ENCODE results near the gene CYTH2. TPM values are rescaled to one million over a fixed set of nuclear protein-coding genes. Genes with fewer than 3 reads are reported as not detected.
A peak's percentile ranks its signal among the peaks of the same experiment; 100 is the strongest.

CYTH2 gene
- total and polyA plus RNA-seq, 9 of the 15 experiments (the other 6 are each of a cell fraction or from before 2014, with no cell fraction given), result 1.8 to 45.2 (median 23.8) TPM

DNA sequence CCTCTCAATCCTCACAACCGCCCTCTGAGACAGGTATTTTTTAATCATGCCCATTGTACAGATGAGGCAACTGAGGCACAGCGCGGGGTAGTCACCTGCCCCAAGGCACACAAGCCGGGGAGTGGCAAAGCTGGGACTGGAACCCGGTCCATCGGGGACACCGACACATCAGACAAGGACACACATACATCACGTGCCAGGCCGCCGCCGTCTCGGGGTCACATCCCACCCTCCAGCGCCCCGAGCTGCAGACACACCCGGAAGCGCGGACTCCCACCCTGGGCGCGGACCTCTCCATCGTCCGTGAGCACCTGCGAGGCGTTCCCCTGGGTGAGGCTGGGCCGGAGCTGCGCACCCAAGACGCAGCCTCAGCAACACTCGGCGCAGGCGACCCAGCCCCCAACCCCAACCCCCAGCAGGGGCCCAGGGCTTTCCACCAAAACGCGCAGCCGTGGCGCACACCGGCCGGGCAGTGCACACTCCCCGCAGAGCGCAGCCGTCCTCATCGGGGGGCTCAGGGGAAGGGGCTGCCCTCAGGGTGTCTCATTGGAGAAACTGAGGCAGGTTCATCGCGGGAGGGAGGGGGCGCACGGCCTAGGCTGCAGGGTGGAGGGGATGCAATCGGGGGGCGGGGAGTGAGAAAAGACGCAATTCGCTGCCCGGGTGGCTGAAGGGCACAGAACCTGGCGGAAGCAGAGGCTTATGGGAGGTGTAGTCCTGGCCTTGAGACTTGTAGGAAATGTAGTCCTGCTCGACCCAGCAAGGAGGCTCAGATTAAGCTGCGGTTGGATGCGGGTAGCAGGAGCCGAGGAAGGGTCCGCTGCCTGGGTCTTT, 44.3 kb downstream of the CYTH2 start (continued):
- TF ChIP-seq, protein P1, sequence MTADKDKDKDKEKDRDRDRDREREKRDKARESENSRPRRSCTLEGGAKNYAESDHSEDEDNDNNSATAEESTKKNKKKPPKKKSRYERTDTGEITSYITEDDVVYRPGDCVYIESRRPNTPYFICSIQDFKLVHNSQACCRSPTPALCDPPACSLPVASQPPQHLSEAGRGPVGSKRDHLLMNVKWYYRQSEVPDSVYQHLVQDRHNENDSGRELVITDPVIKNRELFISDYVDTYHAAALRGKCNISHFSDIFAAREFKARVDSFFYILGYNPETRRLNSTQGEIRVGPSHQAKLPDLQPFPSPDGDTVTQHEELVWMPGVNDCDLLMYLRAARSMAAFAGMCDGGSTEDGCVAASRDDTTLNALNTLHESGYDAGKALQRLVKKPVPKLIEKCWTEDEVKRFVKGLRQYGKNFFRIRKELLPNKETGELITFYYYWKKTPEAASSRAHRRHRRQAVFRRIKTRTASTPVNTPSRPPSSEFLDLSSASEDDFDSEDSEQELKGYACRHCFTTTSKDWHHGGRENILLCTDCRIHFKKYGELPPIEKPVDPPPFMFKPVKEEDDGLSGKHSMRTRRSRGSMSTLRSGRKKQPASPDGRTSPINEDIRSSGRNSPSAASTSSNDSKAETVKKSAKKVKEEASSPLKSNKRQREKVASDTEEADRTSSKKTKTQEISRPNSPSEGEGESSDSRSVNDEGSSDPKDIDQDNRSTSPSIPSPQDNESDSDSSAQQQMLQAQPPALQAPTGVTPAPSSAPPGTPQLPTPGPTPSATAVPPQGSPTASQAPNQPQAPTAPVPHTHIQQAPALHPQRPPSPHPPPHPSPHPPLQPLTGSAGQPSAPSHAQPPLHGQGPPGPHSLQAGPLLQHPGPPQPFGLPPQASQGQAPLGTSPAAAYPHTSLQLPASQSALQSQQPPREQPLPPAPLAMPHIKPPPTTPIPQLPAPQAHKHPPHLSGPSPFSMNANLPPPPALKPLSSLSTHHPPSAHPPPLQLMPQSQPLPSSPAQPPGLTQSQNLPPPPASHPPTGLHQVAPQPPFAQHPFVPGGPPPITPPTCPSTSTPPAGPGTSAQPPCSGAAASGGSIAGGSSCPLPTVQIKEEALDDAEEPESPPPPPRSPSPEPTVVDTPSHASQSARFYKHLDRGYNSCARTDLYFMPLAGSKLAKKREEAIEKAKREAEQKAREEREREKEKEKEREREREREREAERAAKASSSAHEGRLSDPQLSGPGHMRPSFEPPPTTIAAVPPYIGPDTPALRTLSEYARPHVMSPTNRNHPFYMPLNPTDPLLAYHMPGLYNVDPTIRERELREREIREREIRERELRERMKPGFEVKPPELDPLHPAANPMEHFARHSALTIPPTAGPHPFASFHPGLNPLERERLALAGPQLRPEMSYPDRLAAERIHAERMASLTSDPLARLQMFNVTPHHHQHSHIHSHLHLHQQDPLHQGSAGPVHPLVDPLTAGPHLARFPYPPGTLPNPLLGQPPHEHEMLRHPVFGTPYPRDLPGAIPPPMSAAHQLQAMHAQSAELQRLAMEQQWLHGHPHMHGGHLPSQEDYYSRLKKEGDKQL (CRISPR knock-in tag; IDR thresholded peaks at IDR 0.05; ENCODE audit: borderline replicate concordance), result no peak
- TF ChIP-seq ZKSCAN1 (IDR thresholded peaks at IDR 0.05; ENCODE audit: low read depth, low read length) (no peak), ETV1 (tag; conservative IDR thresholded peaks at IDR 0.05; ENCODE audit: low read depth) (no peak; the same call in 1 of the 2 replicates), ZNF589 (CRISPR knock-in tag; IDR thresholded peaks at IDR 0.05; ENCODE audit: low read depth) (no peak), TAF9B (IDR thresholded peaks at IDR 0.05; ENCODE audit: partially characterized antibody) (no peak), LCOR (CRISPR knock-in tag; IDR thresholded peaks at IDR 0.05) (peak; percentile 41; the same call in 1 of the 2 replicates), ZNF436 (CRISPR knock-in tag; IDR thresholded peaks at IDR 0.05) (no peak), MTA3 (IDR thresholded peaks at IDR 0.05; ENCODE audit: borderline replicate concordance) (0 out of 2 replicates have a peak, but pooled peaks have one; percentile 25), NR2C2 (CRISPR knock-in tag; IDR thresholded peaks at IDR 0.05) (no peak), NR2C2 (tag; IDR thresholded peaks at IDR 0.05) (peak; percentile 69), PHTF2 (CRISPR knock-in tag; IDR thresholded peaks at IDR 0.05) (no peak), MCM3 (IDR thresholded peaks at IDR 0.05) (no peak), NONO (IDR thresholded peaks at IDR 0.05; ENCODE audit: low read depth in 2 of 2, low read length in 1 of 2) (no peak), KLF16 (IDR thresholded peaks at IDR 0.05) (no peak)
- TF ChIP-seq, protein P2, sequence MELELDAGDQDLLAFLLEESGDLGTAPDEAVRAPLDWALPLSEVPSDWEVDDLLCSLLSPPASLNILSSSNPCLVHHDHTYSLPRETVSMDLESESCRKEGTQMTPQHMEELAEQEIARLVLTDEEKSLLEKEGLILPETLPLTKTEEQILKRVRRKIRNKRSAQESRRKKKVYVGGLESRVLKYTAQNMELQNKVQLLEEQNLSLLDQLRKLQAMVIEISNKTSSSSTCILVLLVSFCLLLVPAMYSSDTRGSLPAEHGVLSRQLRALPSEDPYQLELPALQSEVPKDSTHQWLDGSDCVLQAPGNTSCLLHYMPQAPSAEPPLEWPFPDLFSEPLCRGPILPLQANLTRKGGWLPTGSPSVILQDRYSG (tag; conservative IDR thresholded peaks at IDR 0.05; ENCODE audit: low read depth), result no peak
- TF ChIP-seq, protein P3, sequence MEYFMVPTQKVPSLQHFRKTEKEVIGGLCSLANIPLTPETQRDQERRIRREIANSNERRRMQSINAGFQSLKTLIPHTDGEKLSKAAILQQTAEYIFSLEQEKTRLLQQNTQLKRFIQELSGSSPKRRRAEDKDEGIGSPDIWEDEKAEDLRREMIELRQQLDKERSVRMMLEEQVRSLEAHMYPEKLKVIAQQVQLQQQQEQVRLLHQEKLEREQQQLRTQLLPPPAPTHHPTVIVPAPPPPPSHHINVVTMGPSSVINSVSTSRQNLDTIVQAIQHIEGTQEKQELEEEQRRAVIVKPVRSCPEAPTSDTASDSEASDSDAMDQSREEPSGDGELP (CRISPR knock-in tag; IDR thresholded peaks at IDR 0.05; ENCODE audit: borderline replicate concordance), result peak; percentile 49; the same call in 1 of the 2 replicates
- TF ChIP-seq, protein P4, sequence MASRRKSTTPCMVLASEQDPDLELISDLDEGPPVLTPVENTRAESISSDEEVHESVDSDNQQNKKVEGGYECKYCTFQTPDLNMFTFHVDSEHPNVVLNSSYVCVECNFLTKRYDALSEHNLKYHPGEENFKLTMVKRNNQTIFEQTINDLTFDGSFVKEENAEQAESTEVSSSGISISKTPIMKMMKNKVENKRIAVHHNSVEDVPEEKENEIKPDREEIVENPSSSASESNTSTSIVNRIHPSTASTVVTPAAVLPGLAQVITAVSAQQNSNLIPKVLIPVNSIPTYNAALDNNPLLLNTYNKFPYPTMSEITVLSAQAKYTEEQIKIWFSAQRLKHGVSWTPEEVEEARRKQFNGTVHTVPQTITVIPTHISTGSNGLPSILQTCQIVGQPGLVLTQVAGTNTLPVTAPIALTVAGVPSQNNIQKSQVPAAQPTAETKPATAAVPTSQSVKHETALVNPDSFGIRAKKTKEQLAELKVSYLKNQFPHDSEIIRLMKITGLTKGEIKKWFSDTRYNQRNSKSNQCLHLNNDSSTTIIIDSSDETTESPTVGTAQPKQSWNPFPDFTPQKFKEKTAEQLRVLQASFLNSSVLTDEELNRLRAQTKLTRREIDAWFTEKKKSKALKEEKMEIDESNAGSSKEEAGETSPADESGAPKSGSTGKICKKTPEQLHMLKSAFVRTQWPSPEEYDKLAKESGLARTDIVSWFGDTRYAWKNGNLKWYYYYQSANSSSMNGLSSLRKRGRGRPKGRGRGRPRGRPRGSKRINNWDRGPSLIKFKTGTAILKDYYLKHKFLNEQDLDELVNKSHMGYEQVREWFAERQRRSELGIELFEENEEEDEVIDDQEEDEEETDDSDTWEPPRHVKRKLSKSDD (conservative IDR thresholded peaks at IDR 0.05; ENCODE audit: low read length), result no peak

Measured in K562 (cell line).